ENCODE measurements around the gene CNOT3. TPM values are rescaled to one million over a fixed set of nuclear protein-coding genes. Genes with fewer than 3 reads are reported as not detected.

CNOT3 gene
- total and polyA plus RNA-seq, 2 experiments from 2014 or later: 39.7 to 47.0 TPM

GRCh38 chr19:54160182-54160811 is 22.7 kb downstream of the CNOT3 start:
- H3K4me2 ChIP-seq: peak overlapping the region; percentile 79
- DNase-seq (ENCODE audit: low spot score) (peak; percentile 55), ATAC-seq (peak; percentile 0)
- H2AFZ ChIP-seq: peak overlapping the region; percentile 2; the same call in 1 of the 2 replicates
- Mint-ChIP-seq H3K9me3 (peaks cover 2% of the 10 kb centered on the region; the same call in 2 of the 3 replicates), H3K4me1 (peaks cover 39% of the 10 kb centered on the region), H3K27me3 (ENCODE audit: insufficient read depth, low read depth, poor library complexity) (peaks cover 45% of the 10 kb centered on the region), H3K36me3 (ENCODE audit: low read depth) (peaks cover 26% of the 10 kb centered on the region), H3K27ac (peak overlapping the region; percentile 94), H3K4me3 (peak overlapping the region; percentile 95)
- H3K27me3 ChIP-seq (ENCODE audit: insufficient read depth): peaks cover 7% of the 10 kb centered on the region; the same call in 1 of the 2 replicates
- H3K9me2 ChIP-seq (ENCODE audit: insufficient read depth): no peaks in the 10 kb centered on the region
- peaks cover 8% of the 10 kb centered on the region; the same call in 1 of the 2 replicates for H3K4me1 ChIP-seq (ENCODE audit: insufficient read depth)
- TF ChIP-seq, protein P1, sequence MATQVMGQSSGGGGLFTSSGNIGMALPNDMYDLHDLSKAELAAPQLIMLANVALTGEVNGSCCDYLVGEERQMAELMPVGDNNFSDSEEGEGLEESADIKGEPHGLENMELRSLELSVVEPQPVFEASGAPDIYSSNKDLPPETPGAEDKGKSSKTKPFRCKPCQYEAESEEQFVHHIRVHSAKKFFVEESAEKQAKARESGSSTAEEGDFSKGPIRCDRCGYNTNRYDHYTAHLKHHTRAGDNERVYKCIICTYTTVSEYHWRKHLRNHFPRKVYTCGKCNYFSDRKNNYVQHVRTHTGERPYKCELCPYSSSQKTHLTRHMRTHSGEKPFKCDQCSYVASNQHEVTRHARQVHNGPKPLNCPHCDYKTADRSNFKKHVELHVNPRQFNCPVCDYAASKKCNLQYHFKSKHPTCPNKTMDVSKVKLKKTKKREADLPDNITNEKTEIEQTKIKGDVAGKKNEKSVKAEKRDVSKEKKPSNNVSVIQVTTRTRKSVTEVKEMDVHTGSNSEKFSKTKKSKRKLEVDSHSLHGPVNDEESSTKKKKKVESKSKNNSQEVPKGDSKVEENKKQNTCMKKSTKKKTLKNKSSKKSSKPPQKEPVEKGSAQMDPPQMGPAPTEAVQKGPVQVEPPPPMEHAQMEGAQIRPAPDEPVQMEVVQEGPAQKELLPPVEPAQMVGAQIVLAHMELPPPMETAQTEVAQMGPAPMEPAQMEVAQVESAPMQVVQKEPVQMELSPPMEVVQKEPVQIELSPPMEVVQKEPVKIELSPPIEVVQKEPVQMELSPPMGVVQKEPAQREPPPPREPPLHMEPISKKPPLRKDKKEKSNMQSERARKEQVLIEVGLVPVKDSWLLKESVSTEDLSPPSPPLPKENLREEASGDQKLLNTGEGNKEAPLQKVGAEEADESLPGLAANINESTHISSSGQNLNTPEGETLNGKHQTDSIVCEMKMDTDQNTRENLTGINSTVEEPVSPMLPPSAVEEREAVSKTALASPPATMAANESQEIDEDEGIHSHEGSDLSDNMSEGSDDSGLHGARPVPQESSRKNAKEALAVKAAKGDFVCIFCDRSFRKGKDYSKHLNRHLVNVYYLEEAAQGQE (IDR thresholded peaks at IDR 0.05; ENCODE audit: unreplicated experiment): no peak
- no peak for TF ChIP-seq STAT1 (IDR thresholded peaks at IDR 0.05; ENCODE audit: unreplicated experiment)
- TF ChIP-seq NANOG (IDR thresholded peaks at IDR 0.05; ENCODE audit: borderline replicate concordance): no peak
- TF ChIP-seq POLR2AphosphoS5 (IDR thresholded peaks at IDR 0.05; ENCODE audit: low read depth): no peak
- no peak for TF ChIP-seq ZNF462 (CRISPR knock-in tag; IDR thresholded peaks at IDR 0.05)
- no peak for TF ChIP-seq EZH2phosphoT487 (IDR thresholded peaks at IDR 0.05; ENCODE audit: unreplicated experiment)
- TF ChIP-seq ZNF114 (CRISPR knock-in tag; IDR thresholded peaks at IDR 0.05): no peak
- no peak for TF ChIP-seq JUNB (IDR thresholded peaks at IDR 0.05; ENCODE audit: unreplicated experiment)
- TF ChIP-seq ZNF331 (CRISPR knock-in tag; IDR thresholded peaks at IDR 0.05; ENCODE audit: low read depth): no peak
- TF ChIP-seq, protein P2, sequence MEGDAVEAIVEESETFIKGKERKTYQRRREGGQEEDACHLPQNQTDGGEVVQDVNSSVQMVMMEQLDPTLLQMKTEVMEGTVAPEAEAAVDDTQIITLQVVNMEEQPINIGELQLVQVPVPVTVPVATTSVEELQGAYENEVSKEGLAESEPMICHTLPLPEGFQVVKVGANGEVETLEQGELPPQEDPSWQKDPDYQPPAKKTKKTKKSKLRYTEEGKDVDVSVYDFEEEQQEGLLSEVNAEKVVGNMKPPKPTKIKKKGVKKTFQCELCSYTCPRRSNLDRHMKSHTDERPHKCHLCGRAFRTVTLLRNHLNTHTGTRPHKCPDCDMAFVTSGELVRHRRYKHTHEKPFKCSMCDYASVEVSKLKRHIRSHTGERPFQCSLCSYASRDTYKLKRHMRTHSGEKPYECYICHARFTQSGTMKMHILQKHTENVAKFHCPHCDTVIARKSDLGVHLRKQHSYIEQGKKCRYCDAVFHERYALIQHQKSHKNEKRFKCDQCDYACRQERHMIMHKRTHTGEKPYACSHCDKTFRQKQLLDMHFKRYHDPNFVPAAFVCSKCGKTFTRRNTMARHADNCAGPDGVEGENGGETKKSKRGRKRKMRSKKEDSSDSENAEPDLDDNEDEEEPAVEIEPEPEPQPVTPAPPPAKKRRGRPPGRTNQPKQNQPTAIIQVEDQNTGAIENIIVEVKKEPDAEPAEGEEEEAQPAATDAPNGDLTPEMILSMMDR (conservative IDR thresholded peaks at IDR 0.05; ENCODE audit: low read depth in 2 of 2): no peak
- no peak for TF ChIP-seq ETS1 (IDR thresholded peaks at IDR 0.05)
- no peak for TF ChIP-seq CREB1 (CRISPR knock-in tag; IDR thresholded peaks at IDR 0.05; ENCODE audit: low read depth)
- peaks cover 6% of the 10 kb centered on the region; the same call in 1 of the 2 replicates for H4K20me1 ChIP-seq (replicated peaks; ENCODE audit: insufficient read depth)
- H3K79me2 ChIP-seq (replicated peaks; ENCODE audit: insufficient read depth): peaks cover 9% of the 10 kb centered on the region; the same call in 1 of the 2 replicates
- peaks cover 31% of the 10 kb centered on the region for H3F3A ChIP-seq (replicated peaks; ENCODE audit: low read depth)
- peaks cover 6% of the 10 kb centered on the region; the same call in 1 of the 2 replicates for H3K36me3 ChIP-seq (ENCODE audit: insufficient read depth)
- H3K27ac ChIP-seq (ENCODE audit: low read depth): peak overlapping the region; percentile 67
- peak overlapping the region; percentile 63 for H3K4me3 ChIP-seq
